ENCODE data around the gene DDA1.
A peak's percentile ranks its signal among the peaks of the same experiment; 100 is the strongest.
"Not testable (repeated sequence)": the region's sequence is repeated elsewhere in the genome, so short reads cannot be mapped to it uniquely, and the experiment has no call there.

Gene DDA1

GRCh38 chr19:17286752-17287151 lies 22.6 kb upstream of the DDA1 start:
- DNase-seq (ENCODE audit: low read depth in 1 of 2, low spot score in 1 of 2) = no peak

- peak in 1 of 2 donors; percentile 27 for DNase-seq (ENCODE audit: low read depth in 1 of 2, low spot score in 1 of 2)
These were observed 19.9 kb upstream of the DDA1 start for GRCh38 chr19:17289489-17289888.

- peak; percentile 55 to 80 for DNase-seq (ENCODE audit: low read depth in 1 of 2, low spot score in 1 of 2)
These were observed 16.9 kb upstream of the DDA1 start for GRCh38 chr19:17292301-17293074.

GRCh38 chr19:17293605-17294004 lies 15.8 kb upstream of the DDA1 start:
- DNase-seq (ENCODE audit: low read depth in 1 of 2, low spot score in 1 of 2) = no peak

GRCh38 chr19:17294051-17294891 lies 15.1 kb upstream of the DDA1 start:
- DNase-seq (ENCODE audit: low read depth in 1 of 2, low spot score in 1 of 2) = peak in 1 of 2 donors; percentile 43

- DNase-seq (ENCODE audit: low read depth in 1 of 2, low spot score in 1 of 2) = not testable (repeated sequence)
These were observed 13.8 kb upstream of the DDA1 start for GRCh38 chr19:17295551-17295950.

- no peak for DNase-seq (ENCODE audit: low read depth in 1 of 2, low spot score in 1 of 2)
These were observed 13.1 kb upstream of the DDA1 start for GRCh38 chr19:17296273-17296672.

GRCh38 chr19:17296976-17297375 lies 12.4 kb upstream of the DDA1 start:
- DNase-seq (ENCODE audit: low read depth in 1 of 2, low spot score in 1 of 2) = no peak

- DNase-seq (ENCODE audit: low read depth in 1 of 2, low spot score in 1 of 2) = no peak
These were observed 8.3 kb upstream of the DDA1 start for GRCh38 chr19:17300992-17301619.

- peak in 1 of 2 donors; percentile 17 for DNase-seq (ENCODE audit: low read depth in 1 of 2, low spot score in 1 of 2)
These were observed 6.8 kb upstream of the DDA1 start for GRCh38 chr19:17302391-17303166.

- peak; percentile 85 to 87 for DNase-seq (ENCODE audit: low read depth in 1 of 2, low spot score in 1 of 2)
These were observed 6.0 kb upstream of the DDA1 start, which contains the start of gene ABHD8 for GRCh38 chr19:17303167-17303939. ABHD8 (minus strand) TSS chr19:17303425; CDS start chr19:17301616, 1,809 bp downstream.

GRCh38 chr19:17303940-17304267 lies 5.5 kb upstream of the DDA1 start:
- no peak for DNase-seq (ENCODE audit: low read depth in 1 of 2, low spot score in 1 of 2)

- no peak for DNase-seq (ENCODE audit: low read depth in 1 of 2, low spot score in 1 of 2)
These were observed 4.8 kb upstream of the DDA1 start for GRCh38 chr19:17304386-17305215.

GRCh38 chr19:17305216-17305516 lies 4.2 kb upstream of the DDA1 start:
- DNase-seq (ENCODE audit: low read depth in 1 of 2, low spot score in 1 of 2) = no peak

GRCh38 chr19:17305517-17306284 lies 3.7 kb upstream of the DDA1 start, which contains the start of gene MRPL34:
MRPL34 (plus strand) TSS chr19:17305872; CDS start chr19:17305893, 21 bp downstream.
- peak; percentile 85 to 89 for DNase-seq (ENCODE audit: low read depth in 1 of 2, low spot score in 1 of 2)

GRCh38 chr19:17306285-17306714 lies 3.1 kb upstream of the DDA1 start:
- no peak for DNase-seq (ENCODE audit: low read depth in 1 of 2, low spot score in 1 of 2)

- no peak for DNase-seq (ENCODE audit: low read depth in 1 of 2, low spot score in 1 of 2)
These were observed 1.4 kb upstream of the DDA1 start for GRCh38 chr19:17307876-17308377.

- no peak for DNase-seq (ENCODE audit: low read depth in 1 of 2, low spot score in 1 of 2)
These were observed 650 bp downstream of the DDA1 start for GRCh38 chr19:17309965-17310461.

Data from stimulated activated CD4-positive, alpha-beta T cell treated with anti-CD3 and anti-CD28 coated beads, Interleukin-15, amount 100 ng/mL, for 1 hour (primary cell).